ENCODE measurements around the gene HSPA1L.
"Not testable (repeated sequence)": the region's sequence is repeated elsewhere in the genome, so short reads cannot be mapped to it uniquely, and the experiment has no call there.

Gene HSPA1L

GRCh38 chr6:31836474-31837368 is 21.6 kb upstream of the HSPA1L start:
- no peak for FAIRE-seq

GRCh38 chr6:31836047-31836473 is 21.0 kb upstream of the HSPA1L start:
- FAIRE-seq = no peak

GRCh38 chr6:31834367-31835250 is 19.5 kb upstream of the HSPA1L start:
- FAIRE-seq = no peak

GRCh38 chr6:31831350-31832215 is 16.5 kb upstream of the HSPA1L start:
- no peak for FAIRE-seq

- FAIRE-seq = no peak
Observed at GRCh38 chr6:31830886-31831335, 15.8 kb upstream of the HSPA1L start.

- FAIRE-seq = peak; percentile 24
Observed at GRCh38 chr6:31829633-31830283, 14.7 kb upstream of the HSPA1L start.

- FAIRE-seq = peak; percentile 43
Observed at GRCh38 chr6:31827286-31828079, 12.4 kb upstream of the HSPA1L start, which contains the start of gene HSPA1B. HSPA1B (plus strand) TSS chr6:31827738; CDS start chr6:31827951, 213 bp downstream.

GRCh38 chr6:31826793-31827285 is 11.8 kb upstream of the HSPA1L start:
- no peak for FAIRE-seq

- no peak for FAIRE-seq
Observed at GRCh38 chr6:31825553-31825952, 10.5 kb upstream of the HSPA1L start.

GRCh38 chr6:31823592-31824196 is 8.6 kb upstream of the HSPA1L start:
- not testable (repeated sequence) for FAIRE-seq

- FAIRE-seq = no peak
Observed at GRCh38 chr6:31822036-31822821, 7.1 kb upstream of the HSPA1L start.

GRCh38 chr6:31821301-31822035 is 6.4 kb upstream of the HSPA1L start:
- FAIRE-seq = no peak

GRCh38 chr6:31820399-31820798 is 5.3 kb upstream of the HSPA1L start:
- FAIRE-seq = not testable (repeated sequence)

- FAIRE-seq = no peak
Observed at GRCh38 chr6:31819871-31820299, 4.8 kb upstream of the HSPA1L start.

GRCh38 chr6:31817929-31818511 is 2.9 kb upstream of the HSPA1L start:
- FAIRE-seq = not testable (repeated sequence)

GRCh38 chr6:31817133-31817928 is 2.2 kb upstream of the HSPA1L start:
- FAIRE-seq = not testable (repeated sequence)

- no peak for FAIRE-seq
Observed at GRCh38 chr6:31814677-31815024, 432 bp downstream of the HSPA1L start.

GRCh38 chr6:31813465-31813849 is 1.6 kb downstream of the HSPA1L start:
- FAIRE-seq = no peak

Measured in islet of Langerhans (tissue), 1 donor.